H1 (cell line): ENCODE results near the gene DDI2. TPM values are rescaled to one million over a fixed set of nuclear protein-coding genes. Genes with fewer than 3 reads are reported as not detected.

Experiments used
- CTCF ChIA-PET: fragments of 300-600 bp; sonication (Branson Sonifier 250); formaldehyde crosslinking; loops from one replicate; lab custom pipeline; 2021; ENCODE audit not compliant: partially characterized antibody; lab: Charles Lee
- POLR2A ChIA-PET: fragments of 300-600 bp; sonication (Branson Sonifier 250); formaldehyde crosslinking; loops from one replicate; lab custom pipeline; 2021; ENCODE audit warnings: inconsistent platforms; ENCODE audit not compliant: partially characterized antibody; lab: Charles Lee
- DNase-seq, 2 experiments: peaks; one replicate each; pipeline versions ENCODE4 v3.0.0 to v3.0.0-alpha.2; 2010 to 2022; ENCODE audit warnings: low spot score in 2 of 2, low read depth in 1 of 2, mixed read lengths in 1 of 2
- FAIRE-seq: peaks from 2 replicates; lab custom pipeline; 2011; peaks lifted over from hg19 to GRCh38; lab: Jason Lieb, UNC
- H2AFZ ChIP-seq: 2 replicates; pipeline ENCODE4 v1.8.1; 2012; ENCODE audit warnings: low read length, inconsistent platforms
- H2AK5ac ChIP-seq: 2 replicates; pipeline ENCODE4 v1.6.1; 2013; ENCODE audit warnings: low read depth, low read length
- H2BK120ac ChIP-seq: replicated peaks from 2 replicates; pipeline ENCODE3; 2013; ENCODE audit warnings: low read depth, low read length, inconsistent platforms
- H2BK12ac ChIP-seq: 2 replicates; pipeline ENCODE4 v1.6.1; 2013; ENCODE audit warnings: low read depth, low read length
- H2BK15ac ChIP-seq: 2 replicates; pipeline ENCODE4 v1.6.1; 2013; ENCODE audit warnings: low read length
- H2BK20ac ChIP-seq: 2 replicates; pipeline ENCODE4 v1.6.1; 2013; ENCODE audit warnings: low read length
- H2BK5ac ChIP-seq: 2 replicates; pipeline ENCODE4 v1.6.1; 2013; ENCODE audit warnings: low read depth, low read length
- H3K14ac ChIP-seq: 2 replicates; pipeline ENCODE4 v1.6.1; 2013; ENCODE audit warnings: inconsistent platforms; ENCODE audit not compliant: insufficient read length
- H3K18ac ChIP-seq: 2 replicates; pipeline ENCODE4 v1.6.1; 2013; ENCODE audit warnings: low read length; ENCODE audit errors: extremely low read depth
- H3K23ac ChIP-seq: 2 replicates; pipeline ENCODE4 v1.6.1; 2013; ENCODE audit warnings: inconsistent platforms; ENCODE audit not compliant: insufficient read length
- H3K23me2 ChIP-seq: 2 replicates; pipeline ENCODE4 v1.6.1; 2013; ENCODE audit warnings: low read depth, low read length
- H3K27ac ChIP-seq: 2 replicates; pipeline ENCODE4 v1.6.1; 2011; ENCODE audit warnings: low read depth, low read length, inconsistent platforms
- H3K27me3 ChIP-seq, 4 experiments: replicated peaks in 1 of 4; 1 replicate in 1 of 4; 2 replicates in 3 of 4; pipeline versions ENCODE4 v1.6.1 to v1.8.1; 2011 to 2013; ENCODE audit warnings: low read length in 3 of 4, mild to moderate bottlenecking in 3 of 4, inconsistent platforms in 2 of 4, mixed read lengths in 2 of 4, moderate library complexity in 1 of 4; ENCODE audit not compliant: control insufficient read depth in 3 of 4, insufficient read depth in 3 of 4; ENCODE audit errors: extremely low read depth in 1 of 4
- H3K36me3 ChIP-seq, 4 experiments: 2 replicates each; pipeline versions ENCODE4 v1.6.1 to v1.8.1; 2011 to 2013; ENCODE audit warnings: mild to moderate bottlenecking in 4 of 4, low read length in 3 of 4, moderate library complexity in 2 of 4, control low read depth in 1 of 4, inconsistent platforms in 1 of 4; ENCODE audit not compliant: insufficient read depth in 4 of 4, control insufficient read depth in 2 of 4
- H3K4ac ChIP-seq: replicated peaks from 2 replicates; pipeline ENCODE3; 2013; ENCODE audit warnings: low read length, low read depth, mixed read lengths, inconsistent platforms; ENCODE audit not compliant: insufficient read length
- H3K4me1 ChIP-seq, 4 experiments: replicated peaks in 1 of 4; 1 replicate in 1 of 4; 2 replicates in 3 of 4; pipeline versions ENCODE4 v1.6.1 to v1.8.1; 2011 to 2013; ENCODE audit warnings: low read length in 3 of 4, inconsistent platforms in 2 of 4, mixed read lengths in 1 of 4; ENCODE audit not compliant: insufficient read depth in 4 of 4, control insufficient read depth in 3 of 4
- H3K4me2 ChIP-seq, 2 experiments: 2 replicates each; pipeline versions ENCODE4 v1.6.1 to v1.8.1; 2011 to 2013; ENCODE audit warnings: low read depth in 2 of 2, low read length in 2 of 2, control low read depth in 1 of 2, inconsistent platforms in 1 of 2, mild to moderate bottlenecking in 1 of 2; ENCODE audit not compliant: insufficient read depth in 1 of 2
- H3K4me3 ChIP-seq, 4 experiments: fragments of 200-600, 300-600 bp in 1 of 4; sonication (generic), shearing (Covaris generic), sonication (Bioruptor Twin) in 1 of 4; 2 replicates each; pipeline versions ENCODE4 v1.5.1 to v1.8.1; 2011 to 2016; ENCODE audit warnings: low read length in 4 of 4, low read depth in 3 of 4, control low read depth in 2 of 4, inconsistent platforms in 2 of 4, mild to moderate bottlenecking in 2 of 4, mixed read lengths in 1 of 4, moderate library complexity in 1 of 4; ENCODE audit not compliant: insufficient read depth in 2 of 4; ENCODE audit errors: extremely low read depth in 1 of 4
- H3K56ac ChIP-seq: replicated peaks from 2 replicates; pipeline ENCODE3; 2013; ENCODE audit warnings: low read depth, mild to moderate bottlenecking, mixed read lengths, low read length, inconsistent platforms; ENCODE audit not compliant: insufficient read length
- H3K79me1 ChIP-seq: 2 replicates; pipeline ENCODE4 v1.6.1; 2013; ENCODE audit warnings: low read depth, low read length, control low read depth
- H3K79me2 ChIP-seq, 2 experiments: 2 replicates each; pipeline versions ENCODE4 v1.6.1 to v1.8.1; 2012 to 2013; ENCODE audit warnings: low read length in 2 of 2, mild to moderate bottlenecking in 2 of 2, inconsistent platforms in 1 of 2; ENCODE audit not compliant: insufficient read depth in 2 of 2, control insufficient read depth in 1 of 2
- H3K9ac ChIP-seq, 4 experiments: replicated peaks in 1 of 4; 1 replicate in 1 of 4; 2 replicates in 3 of 4; pipeline versions ENCODE4 v1.6.1 to v1.8.1; 2011 to 2013; ENCODE audit warnings: low read depth in 3 of 4, low read length in 3 of 4, control low read depth in 2 of 4, mild to moderate bottlenecking in 2 of 4, moderate library complexity in 2 of 4, inconsistent platforms in 1 of 4; ENCODE audit errors: extremely low read depth in 1 of 4
- H3K9me3 ChIP-seq, 2 experiments: 2 replicates each; pipeline versions ENCODE4 v1.6.1 to v1.8.1; 2012 to 2013; ENCODE audit warnings: mild to moderate bottlenecking in 2 of 2, moderate library complexity in 2 of 2, control low read depth in 1 of 2, inconsistent platforms in 1 of 2, low read depth in 1 of 2, low read length in 1 of 2, mixed read lengths in 1 of 2; ENCODE audit not compliant: insufficient read depth in 2 of 2
- H4K20me1 ChIP-seq, 2 experiments: replicated peaks in 1 of 2; 2 replicates each; pipeline versions ENCODE3 to v1.8.1; 2011 to 2013; ENCODE audit warnings: inconsistent platforms in 2 of 2, low read length in 2 of 2, mild to moderate bottlenecking in 1 of 2; ENCODE audit not compliant: insufficient read depth in 2 of 2, control insufficient read depth in 1 of 2
- H4K5ac ChIP-seq: 2 replicates; pipeline ENCODE4 v1.6.1; 2013; ENCODE audit warnings: low read length, low read depth, mixed read lengths, inconsistent platforms; ENCODE audit not compliant: insufficient read length
- H4K8ac ChIP-seq: 2 replicates; pipeline ENCODE4 v1.8.0; 2013; ENCODE audit warnings: mild to moderate bottlenecking, moderate library complexity, low read length, inconsistent platforms; ENCODE audit not compliant: insufficient read depth; ENCODE audit errors: extremely low read depth
- H4K91ac ChIP-seq: replicated peaks from 2 replicates; pipeline ENCODE3; 2013; ENCODE audit warnings: low read length, mixed read lengths, inconsistent platforms; ENCODE audit not compliant: insufficient read length
- TAF1 ChIP-seq: IDR thresholded peaks from 2 replicates; pipeline ENCODE4 v1.6.1; 2011; ENCODE audit warnings: mild to moderate bottlenecking, low read depth, low read length
- WGBS, 2 experiments: shearing (Covaris generic) in 1 of 2; methylation state at CpG; one replicate each; pipeline versions ENCODE4 v1.1.6 to v1.1.7; 2013 to 2015; ENCODE audit warnings: low lambda C conversion rate in 2 of 2, mixed read lengths in 2 of 2, inconsistent platforms in 1 of 2, low coverage in 1 of 2, missing lambda C conversion rate in 1 of 2; ENCODE audit not compliant: insufficient replicate concordance in 2 of 2, insufficient coverage in 1 of 2, insufficient read length in 1 of 2; ENCODE audit errors: extremely low coverage in 1 of 2, missing lambda C conversion rate in 1 of 2; 5-methylcytosine and 5-hydroxymethylcytosine counted together
- polyA plus RNA-seq, 7 experiments: library from polyadenylated mRNA; depleted of rRNA in 3 of 7; stranded (reverse) in 5 of 7; unstranded in 2 of 7; fragments of >200 nt in 5 of 7; fragments of 200-250 nt in 2 of 7; gene quantifications; 1 replicate in 5 of 7; 2 replicates in 1 of 7; 4 replicates in 1 of 7; pipeline versions ENCODE4 v1.2.1 to v1.2.3, GENCODE V29; 2011 to 2013; ENCODE audit warnings: missing spikeins in 2 of 7, mixed read lengths in 2 of 7
- total RNA-seq: library from RNA; stranded (reverse); fragmentation: NEBNext Ultra II Directional; extraction: Animal tissue kit (Norgen Biotek cat#: 25700); gene quantifications from 2 replicates; pipeline ENCODE4 v1.2.1, GENCODE V29; 2021

DDI2 gene
- total and polyA plus RNA-seq, 2 of the 8 experiments (the other 6 are each of a cell fraction or from before 2014, with no cell fraction given), result 7.7 to 38.3 TPM

GRCh38 chr1:15703562-15703961 is 86.3 kb downstream of the DDI2 start:
- no peak overlapping the region for H4K5ac ChIP-seq
- no peaks in the 10 kb centered on the region for H3K9me3 ChIP-seq
- TF ChIP-seq TAF1, result no peak
- WGBS, 2 experiments, result 93% methylated on average over 9 of the region's 9 CpGs; no CpG with 5 or more reads in 1 of the 2 experiments
- H3K56ac ChIP-seq, result no peak overlapping the region
- H3K79me1 ChIP-seq, result peaks cover 5% of the 10 kb centered on the region
- H3K4me1 ChIP-seq, result no peaks in the 10 kb centered on the region
- no peaks in the 10 kb centered on the region for H3K27me3 ChIP-seq
- ChIA-PET POLR2A (no interaction called here), CTCF (interaction anchor here (1.1 to 3.4 kb wide), 6 partner anchors 13 to 107 kb away, joined by 3 to 12 read pairs (median 4); no protein-coding TSS in a partner anchor)
- H4K91ac ChIP-seq, result no peak overlapping the region
- H4K8ac ChIP-seq, result no peak overlapping the region
- no peak overlapping the region for H2BK20ac ChIP-seq
- no peaks in the 10 kb centered on the region for H3K36me3 ChIP-seq
- H3K4me3 ChIP-seq, result no peak overlapping the region
- H3K18ac ChIP-seq, result no peak overlapping the region
- H2BK120ac ChIP-seq, result no peak overlapping the region
- no peak overlapping the region for H3K14ac ChIP-seq
- H3K27ac ChIP-seq, result no peak overlapping the region
- DNase-seq (no peak), FAIRE-seq (no peak)
- H2AFZ ChIP-seq, result no peak overlapping the region
- H3K23ac ChIP-seq, result no peak overlapping the region
- H2BK15ac ChIP-seq, result no peak overlapping the region
- H2BK12ac ChIP-seq, result 0 out of 2 replicates have a peak overlapping the region, but pooled peaks have one; percentile 50
- peak overlapping the region in 1 of 4 experiments; percentile 48; a peak in 2 of 7 replicates for H3K9ac ChIP-seq
- no peak overlapping the region for H2AK5ac ChIP-seq
- 0 out of 2 replicates have a peak overlapping the region, but pooled peaks have one; percentile 66 for H2BK5ac ChIP-seq
- H3K23me2 ChIP-seq, result no peaks in the 10 kb centered on the region
- peaks cover 0 to 5% of the 10 kb centered on the region in 2 experiments; a peak in 1 of 4 replicates for H3K79me2 ChIP-seq
- no peak overlapping the region for H3K4me2 ChIP-seq
- peaks cover 3 to 8% of the 10 kb centered on the region in 2 experiments for H4K20me1 ChIP-seq
- no peak overlapping the region for H3K4ac ChIP-seq
